LNCaP clone FGC (cell line): ENCODE data around the gene DLG4.

Experiments used
- DNase-seq: peaks from one replicate; pipeline ENCODE4 v3.0.0-alpha.2; 2011; ENCODE audit warnings: low read depth
- H3K4me3 ChIP-seq: 2 replicates; pipeline ENCODE4 v1.5.1; 2011; ENCODE audit warnings: mild to moderate bottlenecking, low read depth, low read length, control low read depth
- TF ChIP-seq, protein P1 (sequence below): IDR thresholded peaks from 2 replicates; pipeline ENCODE4 v1.5.1; 2012; ENCODE audit warnings: mild to moderate bottlenecking; ENCODE audit not compliant: control insufficient read depth, insufficient read depth; ENCODE audit errors: extremely low read depth

DLG4 gene

DNA sequence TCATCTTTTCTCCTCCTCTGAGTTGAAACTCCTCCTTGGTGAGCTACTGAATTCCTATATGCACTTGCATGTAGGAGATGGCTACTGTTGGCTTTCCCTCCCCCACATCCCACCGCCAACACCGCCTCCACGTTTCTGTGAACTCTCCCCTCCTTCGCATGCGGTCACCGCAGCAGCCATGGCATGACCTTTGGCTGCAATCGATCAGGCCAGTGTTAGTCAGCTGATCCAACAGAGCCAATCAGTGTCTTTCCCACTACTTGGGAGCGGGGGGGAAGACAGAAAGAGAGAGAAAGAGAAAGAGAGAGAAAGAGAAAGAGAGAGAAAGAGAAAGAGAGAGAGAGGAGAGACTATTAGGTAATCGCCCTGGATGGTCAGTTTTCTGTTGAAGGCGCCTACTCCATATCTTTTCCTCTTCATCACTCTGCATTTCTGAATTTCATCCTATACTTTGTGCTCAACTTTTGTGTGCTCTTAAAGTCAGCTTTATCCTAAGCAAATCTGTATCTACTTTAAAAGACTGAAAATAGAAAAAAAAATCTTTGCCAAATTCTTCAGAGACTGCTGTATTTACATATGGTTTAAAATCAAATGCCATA lies 63.2 kb downstream of the DLG4 start:
- TF ChIP-seq, protein P1, sequence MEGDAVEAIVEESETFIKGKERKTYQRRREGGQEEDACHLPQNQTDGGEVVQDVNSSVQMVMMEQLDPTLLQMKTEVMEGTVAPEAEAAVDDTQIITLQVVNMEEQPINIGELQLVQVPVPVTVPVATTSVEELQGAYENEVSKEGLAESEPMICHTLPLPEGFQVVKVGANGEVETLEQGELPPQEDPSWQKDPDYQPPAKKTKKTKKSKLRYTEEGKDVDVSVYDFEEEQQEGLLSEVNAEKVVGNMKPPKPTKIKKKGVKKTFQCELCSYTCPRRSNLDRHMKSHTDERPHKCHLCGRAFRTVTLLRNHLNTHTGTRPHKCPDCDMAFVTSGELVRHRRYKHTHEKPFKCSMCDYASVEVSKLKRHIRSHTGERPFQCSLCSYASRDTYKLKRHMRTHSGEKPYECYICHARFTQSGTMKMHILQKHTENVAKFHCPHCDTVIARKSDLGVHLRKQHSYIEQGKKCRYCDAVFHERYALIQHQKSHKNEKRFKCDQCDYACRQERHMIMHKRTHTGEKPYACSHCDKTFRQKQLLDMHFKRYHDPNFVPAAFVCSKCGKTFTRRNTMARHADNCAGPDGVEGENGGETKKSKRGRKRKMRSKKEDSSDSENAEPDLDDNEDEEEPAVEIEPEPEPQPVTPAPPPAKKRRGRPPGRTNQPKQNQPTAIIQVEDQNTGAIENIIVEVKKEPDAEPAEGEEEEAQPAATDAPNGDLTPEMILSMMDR: no peak

DNA sequence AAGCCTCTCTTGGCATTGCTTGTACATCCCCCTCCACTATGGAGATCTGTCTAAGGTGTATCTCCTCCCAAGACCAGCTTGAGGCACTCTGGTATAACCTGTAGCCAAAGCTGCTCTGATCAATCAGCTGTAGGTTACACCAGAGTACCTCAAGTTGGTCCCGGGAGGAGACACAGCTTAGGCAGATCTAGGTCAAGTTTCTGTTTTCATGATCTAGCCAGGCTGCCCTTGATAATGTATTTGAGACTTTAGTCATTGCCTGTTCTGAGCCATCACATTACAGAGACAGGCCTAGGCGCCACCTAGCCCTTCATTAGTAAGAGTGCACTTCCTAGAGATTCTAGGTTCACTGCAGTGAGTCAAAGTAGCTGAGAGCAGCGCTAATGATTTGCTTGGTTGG lies 71.9 kb downstream of the DLG4 start:
- DNase-seq: no peak
- no peak overlapping the region for H3K4me3 ChIP-seq
- TF ChIP-seq, protein P1: no peak

More for the DNA sequence above, 63.2 kb downstream of the DLG4 start:
- no peak for DNase-seq
- H3K4me3 ChIP-seq: no peak overlapping the region

DNA sequence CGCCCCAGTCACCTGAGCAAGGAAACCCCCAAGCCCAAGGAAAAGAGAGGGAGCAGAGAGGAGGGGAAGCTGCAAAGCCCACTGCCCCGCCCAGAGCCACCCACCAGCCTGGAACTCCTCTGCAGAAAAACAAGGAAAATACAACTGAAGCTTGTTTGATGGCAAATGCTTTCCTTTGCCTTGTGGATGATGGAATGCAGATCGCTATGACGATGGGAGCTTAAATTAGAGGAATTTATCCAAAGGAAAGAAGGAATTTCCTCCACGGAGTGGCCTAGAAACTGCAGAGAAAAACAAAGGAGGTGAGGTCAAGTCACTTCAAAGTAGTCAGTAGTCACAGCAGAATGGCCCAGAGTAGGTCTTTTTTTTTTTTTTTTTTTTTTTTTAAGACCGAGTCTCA lies 73.5 kb downstream of the DLG4 start:
- TF ChIP-seq, protein P1: no peak
- DNase-seq: no peak

DNA sequence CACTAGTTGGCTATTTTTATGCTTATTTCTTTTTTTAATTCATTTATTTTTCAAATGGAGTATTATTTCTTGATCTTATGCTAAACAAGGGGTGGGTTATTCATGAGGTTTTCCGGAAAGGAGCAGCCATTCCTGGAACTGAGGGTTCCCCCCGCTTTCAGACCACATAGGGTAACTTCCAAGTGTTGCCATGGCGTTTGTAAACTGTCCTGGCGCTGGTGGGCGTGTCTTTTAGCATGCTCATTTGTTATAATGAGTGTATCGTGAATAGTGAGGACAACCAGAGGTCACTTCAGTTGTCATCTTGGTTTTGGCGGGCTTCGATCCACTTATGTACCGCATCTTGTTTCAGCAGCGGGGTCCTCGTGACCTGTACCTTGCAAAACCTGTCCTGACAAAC lies 75.4 kb downstream of the DLG4 start:
- DNase-seq: no peak

More for the DNA sequence above, 73.5 kb downstream of the DLG4 start:
- H3K4me3 ChIP-seq: no peak overlapping the region

DNA sequence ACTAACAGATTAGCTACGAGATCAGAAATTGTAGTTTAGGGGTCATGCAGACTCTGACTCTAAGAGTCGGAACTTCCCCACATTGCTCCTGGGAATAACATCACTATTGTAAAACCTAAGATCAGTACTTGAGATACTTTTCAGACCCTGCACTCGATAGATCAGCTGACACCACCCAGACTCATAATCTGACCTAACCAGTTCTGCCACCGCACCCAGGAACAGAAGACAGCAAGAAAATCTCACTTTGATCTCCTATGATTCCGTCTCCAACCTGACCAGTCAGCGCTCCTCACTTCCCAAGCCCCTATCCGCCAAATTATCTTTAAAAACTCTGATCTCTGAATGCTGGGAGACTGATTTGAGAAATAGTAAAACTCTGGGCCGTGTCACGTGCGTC lies 77.8 kb downstream of the DLG4 start:
- DNase-seq: no peak
- TF ChIP-seq, protein P1: no peak
- peak overlapping the region; percentile 19; the same call in 1 of the 2 replicates for H3K4me3 ChIP-seq

More for the DNA sequence above, 75.4 kb downstream of the DLG4 start:
- TF ChIP-seq, protein P1: no peak
- no peak overlapping the region for H3K4me3 ChIP-seq

DNA sequence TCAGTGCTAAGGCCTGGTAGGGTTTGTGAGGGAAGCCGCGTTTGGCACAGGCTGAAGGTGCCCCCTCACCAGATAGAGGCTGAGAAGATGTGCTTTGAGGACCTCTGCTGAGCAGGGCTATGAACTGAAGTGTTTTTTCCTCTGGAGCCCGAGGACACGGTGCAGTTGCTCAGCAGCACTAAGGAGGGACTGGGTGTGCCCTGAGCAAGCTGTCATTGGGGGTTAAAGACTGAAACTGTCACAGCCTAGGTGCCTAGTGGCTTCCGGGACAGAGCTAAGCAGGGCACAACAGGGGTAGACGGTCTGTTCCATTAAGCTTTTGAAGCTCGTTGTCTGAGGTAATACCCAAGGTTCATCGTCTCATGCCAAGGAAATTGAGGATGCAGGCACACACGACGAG lies 80.2 kb downstream of the DLG4 start:
- H3K4me3 ChIP-seq: no peak overlapping the region
- TF ChIP-seq, protein P1: no peak
- no peak for DNase-seq

DNA sequence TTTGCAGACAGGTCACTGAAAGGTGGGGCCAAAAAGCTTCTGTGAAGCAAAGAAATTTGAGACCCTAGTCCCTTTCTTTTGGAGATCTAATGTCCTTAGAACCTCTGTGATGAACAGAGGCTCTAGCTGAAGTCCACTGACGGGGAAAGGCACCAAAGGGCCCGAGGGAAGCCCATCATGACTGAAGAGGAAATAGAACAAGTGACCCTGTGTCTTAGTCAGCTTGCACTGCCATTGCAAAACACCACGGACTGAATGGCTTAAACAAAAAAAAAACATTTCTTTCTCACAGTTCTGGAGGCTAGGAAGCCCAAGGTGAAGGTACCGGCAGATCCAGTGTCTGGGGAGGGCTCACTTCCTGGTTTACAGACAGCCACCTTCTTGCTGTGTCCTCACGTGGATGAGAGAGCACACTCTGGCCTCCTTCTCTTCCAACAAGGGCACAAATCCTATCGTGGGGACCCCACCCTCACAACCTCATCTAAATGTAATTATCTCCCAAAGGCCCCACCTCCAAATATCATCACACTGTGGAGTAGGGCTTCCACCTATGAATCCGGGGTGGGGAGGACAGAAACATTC lies 80.7 kb downstream of the DLG4 start:
- no peak for DNase-seq
- H3K4me3 ChIP-seq: no peak overlapping the region
- TF ChIP-seq, protein P1: no peak
